Activated CD8-positive, alpha-beta T cell treated with anti-CD3 and anti-CD28 coated beads for 36 hours (primary cell): Measurements from ENCODE around the gene RPRD1B. TPM values are rescaled to one million over a fixed set of nuclear protein-coding genes. Genes with fewer than 3 reads are reported as not detected.
A peak's percentile ranks its signal among the peaks of the same experiment; 100 is the strongest.

ENCODE experiments used
- ATAC-seq: fragments of 200-7000 bp; cut with Tn5 transposase; one replicate; pipeline ENCODE4 v1.10.0; 2021; ENCODE audit warnings: mild to moderate bottlenecking, moderate library complexity
- CTCF ChIA-PET: fragments of 350-600 bp; sonication (Branson Sonifier 250); formaldehyde crosslinking; loops from one replicate; lab custom pipeline; 2021; ENCODE audit warnings: antibody characterized with exemption; lab: Charles Lee
- POLR2A ChIA-PET: fragments of 350-600 bp; sonication (Branson Sonifier 250); formaldehyde crosslinking; loops from one replicate; lab custom pipeline; 2021; ENCODE audit warnings: antibody characterized with exemption; lab: Charles Lee
- DNase-seq: peaks from one replicate; pipeline ENCODE4 v3.0.0-alpha.2; 2020
- H3K27ac Mint-ChIP-seq: one replicate; pipeline ENCODE4 v1.8.0; 2021; ENCODE audit warnings: mild to moderate bottlenecking, mixed read lengths
- H3K27me3 Mint-ChIP-seq: one replicate; pipeline ENCODE4 v1.8.0; 2021; ENCODE audit warnings: mixed read lengths
- H3K36me3 Mint-ChIP-seq: one replicate; pipeline ENCODE4 v1.8.0; 2021; ENCODE audit warnings: low read depth, mixed read lengths
- H3K4me1 Mint-ChIP-seq: one replicate; pipeline ENCODE4 v1.8.0; 2021; ENCODE audit warnings: low read depth, mixed read lengths
- H3K4me3 Mint-ChIP-seq: one replicate; pipeline ENCODE4 v1.8.0; 2021; ENCODE audit warnings: mild to moderate bottlenecking, moderate library complexity, mixed read lengths
- H3K9me3 Mint-ChIP-seq: one replicate; pipeline ENCODE4 v1.8.0; 2021; ENCODE audit warnings: mixed read lengths
- CTCF ChIP-seq: fragments of 200-600 bp; IDR thresholded peaks from one replicate; pipeline ENCODE4 v1.8.0; 2022; ENCODE audit warnings: antibody characterized with exemption, mild to moderate bottlenecking
- intact Hi-C: fragments of 100-400 bp; cut with micrococcal nuclease; formaldehyde crosslinking; loops from one replicate; pipeline ENCODE4 v1.10.0; 2022
- total RNA-seq, 2 experiments: library from RNA; stranded (reverse); gene quantifications; one replicate each; pipeline ENCODE4 v1.2.3, GENCODE V29; 2021

RPRD1B gene
- total RNA-seq, 2 experiments from 2014 or later = 29.1 to 29.3 TPM

- H3K9me3 Mint-ChIP-seq = no peaks in the 10 kb centered on the region
- H3K27ac Mint-ChIP-seq = no peak overlapping the region
- CTCF ChIA-PET = interaction anchor here (1.0 to 1.6 kb wide), 2 partner anchors 8 to 86 kb away, joined by 3 read pairs; no protein-coding TSS in a partner anchor
- DNase-seq (no peak), ATAC-seq (no peak)
- peaks cover 16% of the 10 kb centered on the region for H3K4me1 Mint-ChIP-seq
- H3K4me3 Mint-ChIP-seq = no peak overlapping the region
- POLR2A ChIA-PET = no interaction called here
- TF ChIP-seq CTCF = no peak
- no peaks in the 10 kb centered on the region for H3K27me3 Mint-ChIP-seq
- peaks cover 30% of the 10 kb centered on the region for H3K36me3 Mint-ChIP-seq
- intact Hi-C loops = no loop called here
These were observed 45.8 kb upstream of the RPRD1B start for GRCh38 chr20:37987602-37988290.

GRCh38 chr20:37988306-37988954, 45.1 kb upstream of the RPRD1B start:
- ATAC-seq = no peak
- no peak for TF ChIP-seq CTCF
- Mint-ChIP-seq H3K4me3 (no peak overlapping the region), H3K36me3 (peaks cover 29% of the 10 kb centered on the region), H3K4me1 (peaks cover 18% of the 10 kb centered on the region), H3K27me3 (no peaks in the 10 kb centered on the region), H3K9me3 (no peaks in the 10 kb centered on the region), H3K27ac (no peak overlapping the region)
- intact Hi-C loops = no loop called here
- CTCF ChIA-PET = interaction anchor here (1.0 to 1.6 kb wide), 2 partner anchors 8 to 85 kb away, joined by 3 read pairs; no protein-coding TSS in a partner anchor
- no peak for DNase-seq
- POLR2A ChIA-PET = no interaction called here

- H3K4me3 Mint-ChIP-seq = no peak overlapping the region
These were observed 43.8 kb upstream of the RPRD1B start for GRCh38 chr20:37989601-37990295.

GRCh38 chr20:37990571-37991151, 42.9 kb upstream of the RPRD1B start:
- H3K4me3 Mint-ChIP-seq = no peak overlapping the region
- peaks cover 41% of the 10 kb centered on the region for H3K36me3 Mint-ChIP-seq
- DNase-seq = peak; percentile 84
- H3K9me3 Mint-ChIP-seq = no peaks in the 10 kb centered on the region
- peak; percentile 91 for ATAC-seq
- peak overlapping the region; percentile 60 for H3K27ac Mint-ChIP-seq
- TF ChIP-seq CTCF = no peak
- peaks cover 18% of the 10 kb centered on the region for H3K4me1 Mint-ChIP-seq
- intact Hi-C loops = loop anchor here (10.0 kb wide), 1 partner anchor 426 kb away; no protein-coding TSS in a partner anchor
- ChIA-PET POLR2A (interaction anchor here (0.9 kb wide), 1 partner anchor 16 kb away, joined by 3 read pairs; no protein-coding TSS in a partner anchor), CTCF (interaction anchor here (0.9 kb wide), 1 partner anchor 75 kb away, joined by 3 read pairs; no protein-coding TSS in a partner anchor)
- no peaks in the 10 kb centered on the region for H3K27me3 Mint-ChIP-seq

More at GRCh38 chr20:37989601-37990295, 43.8 kb upstream of the RPRD1B start:
- Mint-ChIP-seq H3K9me3 (no peaks in the 10 kb centered on the region), H3K36me3 (peaks cover 37% of the 10 kb centered on the region), H3K27me3 (no peaks in the 10 kb centered on the region), H3K27ac (peak overlapping the region; percentile 53), H3K4me1 (peaks cover 18% of the 10 kb centered on the region)
- DNase-seq (no peak), ATAC-seq (no peak)
- no peak for TF ChIP-seq CTCF
- ChIA-PET CTCF (no interaction called here), POLR2A (no interaction called here)
- intact Hi-C loops = loop anchor here (10.0 kb wide), 1 partner anchor 425 kb away; no protein-coding TSS in a partner anchor
